ENCODE measurements around the gene AGTRAP. TPM values are rescaled to one million over a fixed set of nuclear protein-coding genes. Genes with fewer than 3 reads are reported as not detected.

AGTRAP gene
- total and polyA plus RNA-seq, 9 donors: 5.9 to 53.2 (median 31.1) TPM

- TF ChIP-seq CTCF (IDR thresholded peaks at IDR 0.05): no peak
- TF ChIP-seq EP300 (IDR thresholded peaks at IDR 0.05): no peak
- TF ChIP-seq POLR2A (IDR thresholded peaks at IDR 0.05): no peak
- Histone ChIP-seq H3K36me3 (no peaks in the 10 kb centered on the region), H3K9me3 (no peaks in the 10 kb centered on the region), H3K27me3 (no peaks in the 10 kb centered on the region), H3K27ac (no peak overlapping the region), H3K4me3 (no peak overlapping the region), H3K4me1 (ENCODE audit: insufficient read depth) (no peaks in the 10 kb centered on the region)
- no peak for DNase-seq
- intact Hi-C loops (cut with DNase I): no loop called here
- WGBS, 3 donors: 5 to 14% (median 5%) methylated on average over 11 to 15 of the region's 15 CpGs
These were observed 34.4 kb upstream of the AGTRAP start for GRCh38 chr1:11701551-11701961.

- no peaks in the 10 kb centered on the region for H3K9me3 ChIP-seq
- DNase-seq: no peak
- H3K36me3 ChIP-seq: no peaks in the 10 kb centered on the region
- no peaks in the 10 kb centered on the region for H3K4me1 ChIP-seq (ENCODE audit: insufficient read depth)
- TF ChIP-seq EP300 (IDR thresholded peaks at IDR 0.05): no peak
- no peak for TF ChIP-seq CTCF (IDR thresholded peaks at IDR 0.05)
- TF ChIP-seq POLR2A (IDR thresholded peaks at IDR 0.05): no peak
- intact Hi-C loops (cut with DNase I): no loop called here
- WGBS, 3 donors: 61 to 69% (median 61%) methylated on average over 15 of the region's 15 CpGs
- H3K4me3 ChIP-seq: no peak overlapping the region
- no peaks in the 10 kb centered on the region for H3K27me3 ChIP-seq
- H3K27ac ChIP-seq: no peak overlapping the region
These were observed 33.7 kb upstream of the AGTRAP start for GRCh38 chr1:11701981-11702803.

- WGBS, 3 donors: 53 to 65% (median 53%) methylated on average over 8 of the region's 8 CpGs
- no peak for TF ChIP-seq CTCF (IDR thresholded peaks at IDR 0.05)
- no peak for TF ChIP-seq EP300 (IDR thresholded peaks at IDR 0.05)
- TF ChIP-seq POLR2A (IDR thresholded peaks at IDR 0.05): no peak
- no peak overlapping the region for H3K27ac ChIP-seq
- no peaks in the 10 kb centered on the region for H3K9me3 ChIP-seq
- H3K4me3 ChIP-seq: no peak overlapping the region
- H3K36me3 ChIP-seq: no peaks in the 10 kb centered on the region
- no peak for DNase-seq
- no peaks in the 10 kb centered on the region for H3K27me3 ChIP-seq
- intact Hi-C loops (cut with DNase I): no loop called here
- no peaks in the 10 kb centered on the region for H3K4me1 ChIP-seq (ENCODE audit: insufficient read depth)
These were observed 32.4 kb upstream of the AGTRAP start for GRCh38 chr1:11703357-11704193.

DNA sequence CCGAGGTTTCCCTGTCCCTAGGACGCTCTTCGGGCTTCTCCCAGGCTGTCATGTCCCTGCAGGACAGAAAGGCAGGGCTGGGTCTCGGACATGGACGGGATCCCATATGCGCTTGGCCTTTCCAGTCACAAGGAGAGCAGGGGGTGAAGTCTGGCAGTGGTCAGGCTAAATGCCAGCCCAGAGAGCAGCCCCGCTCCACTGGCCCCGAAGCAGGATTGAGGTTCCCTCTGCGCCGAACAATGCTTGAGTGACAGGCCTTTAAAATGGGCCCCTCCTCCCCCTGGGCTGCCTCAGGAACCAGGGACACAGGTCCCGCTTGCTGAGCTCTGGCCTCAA, 31.8 kb upstream of the AGTRAP start:
- TF ChIP-seq CTCF (IDR thresholded peaks at IDR 0.05) (no peak), POLR2A (IDR thresholded peaks at IDR 0.05) (no peak), EP300 (IDR thresholded peaks at IDR 0.05) (no peak)
- no peak overlapping the region for H3K4me3 ChIP-seq
- H3K4me1 ChIP-seq (ENCODE audit: insufficient read depth): no peaks in the 10 kb centered on the region
- 70 to 73% (median 73%) methylated on average over 11 of the region's 11 CpGs for WGBS, 3 donors
- DNase-seq: no peak
- no peaks in the 10 kb centered on the region for H3K27me3 ChIP-seq
- H3K27ac ChIP-seq: no peak overlapping the region
- no peaks in the 10 kb centered on the region for H3K9me3 ChIP-seq
- intact Hi-C loops (cut with DNase I): no loop called here
- no peaks in the 10 kb centered on the region for H3K36me3 ChIP-seq

All from ovary (tissue), 9 donors.